Esophagus squamous epithelium (tissue), 5 donors: ENCODE measurements around the gene RTN4R. TPM values are rescaled to one million over a fixed set of nuclear protein-coding genes. Genes with fewer than 3 reads are reported as not detected.

Experiments used
- DNase-seq: peaks from one replicate; lab custom pipeline; 2025; lab: John Stamatoyannopoulos, UW
- H3K27ac ChIP-seq, 4 donors: fragments of 200-600 bp; sonication (generic); one replicate each; pipeline ENCODE4 v1.5.1; 2016 to 2019; ENCODE audit warnings: mild to moderate bottlenecking in 1 of 4
- H3K27me3 ChIP-seq, 4 donors: fragments of 200-600 bp; sonication (generic); 1 replicate in 3 of 4; 2 replicates in 1 of 4; pipeline versions ENCODE4 v1.5.1 to v1.6.0; 2017 to 2021; ENCODE audit warnings: antibody characterized with exemption in 1 of 4
- H3K36me3 ChIP-seq, 3 donors: fragments of 200-600 bp; sonication (generic); one replicate each; pipeline ENCODE4 v1.5.1; 2016 to 2019
- H3K4me1 ChIP-seq, 3 donors: fragments of 200-600 bp; sonication (generic); one replicate each; pipeline ENCODE4 v1.5.1; 2017 to 2019
- H3K4me3 ChIP-seq, 4 donors: fragments of 200-600 bp; sonication (generic); 1 replicate in 3 of 4; 2 replicates in 1 of 4; pipeline ENCODE4 v1.5.1; 2016 to 2019; ENCODE audit warnings: mild to moderate bottlenecking in 2 of 4, moderate library complexity in 1 of 4
- H3K9me3 ChIP-seq, 3 donors: fragments of 200-600 bp; sonication (generic); one replicate each; pipeline ENCODE4 v1.5.1; 2016 to 2019
- POLR2A ChIP-seq, 4 donors: fragments of 450-650 bp; IDR thresholded peaks; one replicate each; pipeline ENCODE4 v1.6.1; 2017; ENCODE audit warnings: antibody characterized with exemption in 4 of 4, mild to moderate bottlenecking in 4 of 4, moderate library complexity in 3 of 4
- WGBS, 2 donors: methylation state at CpG; one replicate each; pipeline ENCODE4 v1.1.5; 2018; 5-methylcytosine and 5-hydroxymethylcytosine counted together
- intact Hi-C: fragments of 100-400 bp; cut with DNase I; formaldehyde crosslinking; loops from one replicate; pipeline ENCODE4 v1.15.0; 2022
- total RNA-seq, 4 donors: library from RNA; depleted of rRNA; stranded (reverse); fragments of >200 nt; gene quantifications; one replicate each; pipeline ENCODE4 v1.1.0, GENCODE V29; 2016
- TF ChIP-seq, protein P1 (sequence below), 6 experiments: fragments of 450-650 bp in 4 of 6; fragments of 200-600 bp in 2 of 6; sonication (generic) in 2 of 6; IDR thresholded peaks; one replicate each; pipeline ENCODE4 v1.5.1; 2016 to 2019; ENCODE audit warnings: antibody characterized with exemption in 6 of 6, mild to moderate bottlenecking in 4 of 6, moderate library complexity in 4 of 6
- donor health status: DM: yes; HTN: yes; CAD: no.

The RTN4R gene
- total RNA-seq, 4 donors from 2014 or later, result 0.97 to 3.9 (median 2.5) TPM

DNA sequence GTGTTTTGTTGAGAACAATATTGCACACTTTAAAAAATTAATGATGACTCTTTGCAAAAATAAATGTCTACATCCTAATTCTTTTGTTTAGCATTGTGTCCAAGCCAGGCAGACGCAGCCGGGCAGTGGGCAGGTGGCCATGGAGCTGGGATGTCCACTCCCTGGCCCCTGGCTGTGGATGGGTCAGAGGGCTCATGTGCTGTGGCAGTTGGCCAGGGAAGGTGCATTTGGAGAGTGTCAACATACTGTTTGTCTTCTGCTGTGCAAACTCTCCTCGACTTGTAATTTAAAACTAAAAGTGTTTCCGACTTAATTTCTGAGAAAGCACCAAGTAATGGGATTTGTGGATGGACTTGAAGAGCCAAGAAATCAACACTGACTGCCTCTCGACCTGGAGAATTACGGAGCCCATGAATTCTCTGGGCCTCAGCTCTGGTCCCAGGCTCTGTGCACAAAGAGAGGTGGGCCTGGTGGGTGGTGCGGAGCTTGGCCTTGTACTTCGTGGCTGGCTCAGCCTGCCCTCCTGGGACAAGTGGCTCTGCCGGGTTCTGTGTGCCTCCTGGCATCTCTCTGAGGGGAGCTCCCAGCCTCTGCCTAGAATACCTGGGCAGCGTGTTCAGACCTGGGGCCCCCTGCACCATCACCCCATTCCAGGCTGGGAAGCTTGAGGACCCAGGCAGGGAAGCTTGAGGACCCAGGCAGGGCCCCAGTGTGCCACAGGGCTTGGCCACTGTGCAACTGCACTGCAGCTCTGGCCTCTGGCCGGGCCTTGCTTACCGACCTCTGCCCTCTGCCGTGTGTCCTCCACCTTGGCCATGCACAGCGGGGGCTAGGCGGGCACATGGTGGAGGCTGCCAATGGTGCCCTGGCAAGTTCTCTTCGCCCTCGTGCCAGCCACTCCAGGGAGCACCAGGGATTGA is 46.4 kb downstream of the RTN4R start:
- TF ChIP-seq, protein P1, sequence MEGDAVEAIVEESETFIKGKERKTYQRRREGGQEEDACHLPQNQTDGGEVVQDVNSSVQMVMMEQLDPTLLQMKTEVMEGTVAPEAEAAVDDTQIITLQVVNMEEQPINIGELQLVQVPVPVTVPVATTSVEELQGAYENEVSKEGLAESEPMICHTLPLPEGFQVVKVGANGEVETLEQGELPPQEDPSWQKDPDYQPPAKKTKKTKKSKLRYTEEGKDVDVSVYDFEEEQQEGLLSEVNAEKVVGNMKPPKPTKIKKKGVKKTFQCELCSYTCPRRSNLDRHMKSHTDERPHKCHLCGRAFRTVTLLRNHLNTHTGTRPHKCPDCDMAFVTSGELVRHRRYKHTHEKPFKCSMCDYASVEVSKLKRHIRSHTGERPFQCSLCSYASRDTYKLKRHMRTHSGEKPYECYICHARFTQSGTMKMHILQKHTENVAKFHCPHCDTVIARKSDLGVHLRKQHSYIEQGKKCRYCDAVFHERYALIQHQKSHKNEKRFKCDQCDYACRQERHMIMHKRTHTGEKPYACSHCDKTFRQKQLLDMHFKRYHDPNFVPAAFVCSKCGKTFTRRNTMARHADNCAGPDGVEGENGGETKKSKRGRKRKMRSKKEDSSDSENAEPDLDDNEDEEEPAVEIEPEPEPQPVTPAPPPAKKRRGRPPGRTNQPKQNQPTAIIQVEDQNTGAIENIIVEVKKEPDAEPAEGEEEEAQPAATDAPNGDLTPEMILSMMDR (IDR thresholded peaks at IDR 0.05), result no peak
- TF ChIP-seq POLR2A (IDR thresholded peaks at IDR 0.05), result no peak

DNA sequence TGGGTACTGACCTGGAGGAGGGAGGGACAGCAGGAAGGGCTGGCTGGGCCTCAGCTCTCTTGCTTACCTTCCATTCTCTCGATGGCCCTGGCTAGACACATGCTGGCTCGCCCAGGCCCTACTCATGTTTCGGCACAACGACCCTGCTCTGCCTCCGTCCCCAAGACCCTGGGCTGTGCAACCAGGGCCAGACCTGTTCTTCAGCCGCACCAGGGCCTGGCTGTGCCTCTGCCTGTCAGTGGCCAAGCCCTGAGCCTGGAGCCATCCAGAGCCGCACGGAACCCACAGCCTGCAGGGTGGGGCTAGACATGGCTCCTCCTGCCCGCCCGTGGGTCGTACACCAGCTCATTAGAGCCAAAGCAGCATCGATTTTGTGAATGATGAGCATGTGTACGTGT is 47.5 kb downstream of the RTN4R start:
- TF ChIP-seq, protein P1 (IDR thresholded peaks at IDR 0.05), result no peak
- TF ChIP-seq POLR2A (IDR thresholded peaks at IDR 0.05), result no peak
- WGBS, 2 donors, result 61 to 73% methylated on average over 4 to 5 of the region's 13 CpGs
- DNase-seq, result no peak

More for the DNA sequence above, 46.4 kb downstream of the RTN4R start:
- Histone ChIP-seq H3K4me3 (no peak overlapping the region), H3K9me3 (no peaks in the 10 kb centered on the region), H3K4me1 (peaks cover 0 to 15% (median 0%) of the 10 kb centered on the region in 3 donors), H3K27me3 (peaks cover 0 to 18% (median 0%) of the 10 kb centered on the region in 4 donors), H3K27ac (no peak overlapping the region), H3K36me3 (no peaks in the 10 kb centered on the region)
- DNase-seq, result no peak
- intact Hi-C loops, result loop anchor here (10.0 kb wide), 1 partner anchor 57 kb away; no protein-coding TSS in a partner anchor
- 48 to 62% methylated on average over 10 to 13 of the region's 17 CpGs for WGBS, 2 donors

DNA sequence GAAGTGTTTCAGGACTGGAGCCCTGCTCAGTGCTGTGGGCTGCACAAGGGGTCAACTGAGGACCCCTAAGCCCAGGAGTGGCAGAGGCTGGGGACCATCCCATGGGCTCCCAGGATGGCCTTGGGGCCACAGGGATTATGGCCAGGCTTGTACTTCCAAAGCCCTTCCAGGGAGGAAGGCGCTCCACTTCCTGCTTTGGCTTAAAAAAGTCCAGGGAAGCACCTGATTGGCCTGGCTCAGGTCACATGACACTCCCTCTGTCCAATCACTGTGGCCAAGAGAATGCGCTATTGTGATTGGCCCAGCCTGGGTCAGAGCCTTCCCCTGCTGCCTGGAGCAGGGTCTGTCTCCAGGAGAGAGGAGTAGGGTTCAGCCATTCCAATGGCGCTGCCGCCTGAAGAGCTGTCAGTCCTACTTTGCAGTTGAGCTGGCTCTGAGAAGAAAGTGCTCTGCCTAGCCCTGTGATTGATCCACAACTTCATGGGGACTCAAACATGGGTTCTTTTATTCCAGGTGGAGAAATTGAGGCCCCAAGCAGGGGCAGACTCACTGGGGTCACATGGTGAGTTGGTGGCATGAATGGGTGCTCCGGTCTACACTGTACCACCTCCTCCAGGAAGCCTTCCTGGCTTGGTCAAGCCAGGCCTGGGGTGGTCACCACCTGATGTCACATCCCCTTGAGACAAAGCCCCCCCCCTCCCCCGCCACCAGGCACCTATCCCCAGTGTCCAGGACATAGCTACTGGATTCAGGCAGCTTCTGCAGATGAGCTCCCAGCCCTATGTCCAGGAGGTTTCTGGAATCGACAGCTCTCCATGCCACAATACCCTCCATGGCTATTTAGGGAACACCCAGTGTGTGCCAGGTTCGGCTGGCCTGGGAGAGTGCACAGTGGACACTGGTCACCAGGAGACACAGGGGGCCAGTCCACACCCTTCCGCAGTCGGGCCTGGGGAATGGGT is 48.2 kb downstream of the RTN4R start:
- Histone ChIP-seq H3K27ac (no peak overlapping the region), H3K27me3 (peaks cover 0 to 18% (median 0%) of the 10 kb centered on the region in 4 donors), H3K4me3 (no peak overlapping the region), H3K36me3 (no peaks in the 10 kb centered on the region), H3K9me3 (no peaks in the 10 kb centered on the region), H3K4me1 (peaks cover 0 to 15% (median 0%) of the 10 kb centered on the region in 3 donors)
- intact Hi-C loops, result loop anchor here (10.0 kb wide), 1 partner anchor 55 kb away; no protein-coding TSS in a partner anchor
- DNase-seq, result no peak
- WGBS, 2 donors, result 76 to 94% methylated on average over 3 to 4 of the region's 10 CpGs
- TF ChIP-seq POLR2A (IDR thresholded peaks at IDR 0.05), result no peak
- TF ChIP-seq, protein P1 (IDR thresholded peaks at IDR 0.05), result no peak

More for the DNA sequence above, 47.5 kb downstream of the RTN4R start:
- Histone ChIP-seq H3K9me3 (no peaks in the 10 kb centered on the region), H3K36me3 (no peaks in the 10 kb centered on the region), H3K27ac (no peak overlapping the region), H3K4me3 (no peak overlapping the region), H3K27me3 (peaks cover 0 to 18% (median 0%) of the 10 kb centered on the region in 4 donors), H3K4me1 (peaks cover 0 to 15% (median 0%) of the 10 kb centered on the region in 3 donors)
- intact Hi-C loops, result loop anchor here (10.0 kb wide), 1 partner anchor 56 kb away; no protein-coding TSS in a partner anchor

DNA sequence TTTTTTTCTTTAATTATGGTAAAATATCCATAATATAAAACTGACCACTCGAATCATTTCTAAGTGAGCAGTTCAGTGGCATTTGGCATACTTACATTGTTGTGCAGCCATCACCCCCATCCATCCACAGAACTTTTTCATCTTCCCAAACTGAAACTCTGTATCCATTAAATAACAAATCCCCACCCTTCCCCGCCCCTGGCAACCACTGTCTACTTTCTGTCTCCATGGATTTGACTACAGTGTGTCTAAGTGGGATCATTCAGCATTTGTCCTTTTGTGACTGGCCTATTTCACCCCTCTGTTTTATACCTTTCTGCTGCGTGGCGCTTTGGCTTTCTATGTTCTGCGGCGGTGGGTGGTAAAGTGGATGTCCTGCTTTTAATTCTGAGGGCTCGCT is 49.1 kb downstream of the RTN4R start:
- Histone ChIP-seq H3K4me1 (peaks cover 0 to 15% (median 0%) of the 10 kb centered on the region in 3 donors), H3K4me3 (no peak overlapping the region), H3K36me3 (no peaks in the 10 kb centered on the region), H3K27ac (no peak overlapping the region), H3K27me3 (peaks cover 0 to 18% (median 0%) of the 10 kb centered on the region in 4 donors), H3K9me3 (no peaks in the 10 kb centered on the region)
- intact Hi-C loops, result no loop called here
- DNase-seq, result no peak
- TF ChIP-seq, protein P1 (IDR thresholded peaks at IDR 0.05), result no peak
- no peak for TF ChIP-seq POLR2A (IDR thresholded peaks at IDR 0.05)
- 87% methylated on average over 7 of the region's 7 CpGs for WGBS, 2 donors
